ENCODE data around the gene OR4C6. TPM values are rescaled to one million over a fixed set of nuclear protein-coding genes. Genes with fewer than 3 reads are reported as not detected.

The OR4C6 gene
- total RNA-seq, 1 donor from 2014 or later = not detected

GRCh38 chr11:55697817-55698216 is 35.8 kb downstream of the OR4C6 start:
- Mint-ChIP-seq H3K9me3 (peaks cover 4% of the 10 kb centered on the region), H3K27ac (no peak overlapping the region), H3K27me3 (no peaks in the 10 kb centered on the region), H3K4me1 (no peaks in the 10 kb centered on the region), H3K4me3 (no peak overlapping the region), H3K36me3 (ENCODE audit: low read depth) (no peaks in the 10 kb centered on the region)
- ATAC-seq (ENCODE audit: low read depth) (no peak), DNase-seq (no peak)
- ChIA-PET POLR2A (no interaction called here), CTCF (no interaction called here)
- intact Hi-C loops (cut with micrococcal nuclease) = no loop called here
- TF ChIP-seq CTCF (IDR thresholded peaks at IDR 0.05) = no peak

- ATAC-seq (ENCODE audit: low read depth) (no peak), DNase-seq (no peak)
- Mint-ChIP-seq H3K4me3 (no peak overlapping the region), H3K27me3 (no peaks in the 10 kb centered on the region), H3K27ac (no peak overlapping the region), H3K4me1 (no peaks in the 10 kb centered on the region), H3K9me3 (peaks cover 10% of the 10 kb centered on the region), H3K36me3 (ENCODE audit: low read depth) (no peaks in the 10 kb centered on the region)
- no peak for TF ChIP-seq CTCF (IDR thresholded peaks at IDR 0.05)
- ChIA-PET POLR2A (no interaction called here), CTCF (no interaction called here)
- intact Hi-C loops (cut with micrococcal nuclease) = no loop called here
Observed at GRCh38 chr11:55701429-55701828, 39.4 kb downstream of the OR4C6 start.

- intact Hi-C loops (cut with micrococcal nuclease) = no loop called here
- Mint-ChIP-seq H3K4me1 (no peaks in the 10 kb centered on the region), H3K9me3 (peaks cover 6% of the 10 kb centered on the region), H3K4me3 (no peak overlapping the region), H3K27ac (no peak overlapping the region), H3K27me3 (no peaks in the 10 kb centered on the region), H3K36me3 (ENCODE audit: low read depth) (no peaks in the 10 kb centered on the region)
- no peak for TF ChIP-seq CTCF (IDR thresholded peaks at IDR 0.05)
- CTCF ChIA-PET = no interaction called here
- ATAC-seq (ENCODE audit: low read depth) (no peak), DNase-seq (no peak)
- POLR2A ChIA-PET = no interaction called here
Observed at GRCh38 chr11:55707029-55707428, 45.0 kb downstream of the OR4C6 start.

- no peak for TF ChIP-seq CTCF (IDR thresholded peaks at IDR 0.05)
- CTCF ChIA-PET = no interaction called here
- no peaks in the 10 kb centered on the region for H3K9me3 Mint-ChIP-seq
Observed at GRCh38 chr11:55714982-55715888, 53.2 kb downstream of the OR4C6 start.

More at GRCh38 chr11:55714982-55715888, 53.2 kb downstream of the OR4C6 start:
- no peaks in the 10 kb centered on the region for H3K4me1 Mint-ChIP-seq
- DNase-seq (no peak), ATAC-seq (ENCODE audit: low read depth) (no peak)
- no peak overlapping the region for H3K4me3 Mint-ChIP-seq
- H3K36me3 Mint-ChIP-seq (ENCODE audit: low read depth) = no peaks in the 10 kb centered on the region
- H3K27me3 Mint-ChIP-seq = no peaks in the 10 kb centered on the region
- POLR2A ChIA-PET = no interaction called here
- H3K27ac Mint-ChIP-seq = no peak overlapping the region
- intact Hi-C loops (cut with micrococcal nuclease) = no loop called here

Other genes with a start within 250 kb of the OR4C6 start
- gene OR4C15, start 107.7 kb upstream of the OR4C6 start, total RNA-seq = not detected in 2 replicates
- not detected in 2 replicates for gene OR4C16, start 90.1 kb upstream of the OR4C6 start, total RNA-seq
- not detected in 2 replicates for gene OR4C11, start 54.6 kb upstream of the OR4C6 start, total RNA-seq
- gene OR4P4, start 27.1 kb upstream of the OR4C6 start, total RNA-seq = not detected in 2 replicates
- gene OR4S2, start 13.9 kb upstream of the OR4C6 start, total RNA-seq = not detected in 2 replicates
- not detected in 2 replicates for gene OR5D13, start 111.2 kb downstream of the OR4C6 start, total RNA-seq
- not detected in 2 replicates for gene OR5D14, start 133.4 kb downstream of the OR4C6 start, total RNA-seq
- not detected in 2 replicates for gene OR5L1, start 149.2 kb downstream of the OR4C6 start, total RNA-seq
- gene OR5D18, start 157.4 kb downstream of the OR4C6 start, total RNA-seq = not detected in 2 replicates
- gene OR5L2, start 165.0 kb downstream of the OR4C6 start, total RNA-seq = not detected in 2 replicates
- not detected in 2 replicates for gene OR5D16, start 176.6 kb downstream of the OR4C6 start, total RNA-seq
- gene TRIM51, start 221.1 kb downstream of the OR4C6 start, total RNA-seq = not detected in 2 replicates